Stimulated activated CD8-positive, alpha-beta memory T cell treated with anti-CD3 and anti-CD28 coated beads, Interleukin-15, amount 100 ng/mL, for 4 hours (primary cell): ENCODE measurements around the gene NEU3.
"Not testable (repeated sequence)": the region's sequence is repeated elsewhere in the genome, so short reads cannot be mapped to it uniquely, and the experiment has no call there.

Source experiments
- DNase-seq, 2 donors: peaks; one replicate each; pipeline ENCODE4 v3.0.0-alpha.2; 2020; ENCODE audit warnings: low read depth in 2 of 2

The NEU3 gene

GRCh38 chr11:74988541-74989259 is at the start of gene NEU3:
TSS of gene NEU3 (plus strand) at chr11:74988933. CDS start at chr11:74989061, 128 bp downstream.
- peak; percentile 77 to 80 for DNase-seq

GRCh38 chr11:74941492-74941891 is 47.2 kb upstream of the NEU3 start:
- DNase-seq: no peak

DNA sequence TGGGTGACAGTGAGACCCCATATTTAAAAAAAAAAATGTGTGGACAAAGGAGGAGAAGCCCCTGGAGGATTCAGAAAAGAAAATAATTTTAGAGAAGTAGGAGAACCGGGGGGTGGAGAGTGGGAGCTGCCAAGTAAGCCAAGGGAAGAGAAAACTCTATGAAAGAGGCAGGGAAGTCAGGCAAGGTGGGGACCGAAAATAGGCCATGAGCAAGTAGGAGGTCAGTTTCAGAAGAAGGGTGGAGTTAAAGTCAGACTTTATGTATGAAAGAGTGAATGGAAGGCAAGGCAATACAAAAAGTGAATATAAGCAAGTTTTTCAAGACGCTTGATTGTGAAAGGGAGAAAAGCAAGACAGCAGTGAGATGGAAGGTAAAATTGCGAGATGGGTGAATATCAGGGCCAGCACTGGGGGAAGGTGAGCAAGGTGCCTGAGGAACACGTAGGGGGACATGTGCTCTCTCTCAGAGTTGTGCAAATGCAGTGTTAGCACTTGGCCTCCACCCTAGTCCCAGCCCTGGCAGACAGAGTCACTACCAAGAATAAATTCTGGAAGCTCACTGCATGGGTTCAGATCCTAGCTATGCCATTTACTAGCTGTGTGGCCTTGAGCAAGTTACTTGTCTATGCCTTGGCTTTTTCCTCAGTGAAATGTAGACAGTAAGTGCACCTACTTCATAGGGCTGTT is 46.5 kb upstream of the NEU3 start:
- DNase-seq: no peak

- no peak for DNase-seq
Measured at GRCh38 chr11:74948546-74948897, 40.2 kb upstream of the NEU3 start.

DNA sequence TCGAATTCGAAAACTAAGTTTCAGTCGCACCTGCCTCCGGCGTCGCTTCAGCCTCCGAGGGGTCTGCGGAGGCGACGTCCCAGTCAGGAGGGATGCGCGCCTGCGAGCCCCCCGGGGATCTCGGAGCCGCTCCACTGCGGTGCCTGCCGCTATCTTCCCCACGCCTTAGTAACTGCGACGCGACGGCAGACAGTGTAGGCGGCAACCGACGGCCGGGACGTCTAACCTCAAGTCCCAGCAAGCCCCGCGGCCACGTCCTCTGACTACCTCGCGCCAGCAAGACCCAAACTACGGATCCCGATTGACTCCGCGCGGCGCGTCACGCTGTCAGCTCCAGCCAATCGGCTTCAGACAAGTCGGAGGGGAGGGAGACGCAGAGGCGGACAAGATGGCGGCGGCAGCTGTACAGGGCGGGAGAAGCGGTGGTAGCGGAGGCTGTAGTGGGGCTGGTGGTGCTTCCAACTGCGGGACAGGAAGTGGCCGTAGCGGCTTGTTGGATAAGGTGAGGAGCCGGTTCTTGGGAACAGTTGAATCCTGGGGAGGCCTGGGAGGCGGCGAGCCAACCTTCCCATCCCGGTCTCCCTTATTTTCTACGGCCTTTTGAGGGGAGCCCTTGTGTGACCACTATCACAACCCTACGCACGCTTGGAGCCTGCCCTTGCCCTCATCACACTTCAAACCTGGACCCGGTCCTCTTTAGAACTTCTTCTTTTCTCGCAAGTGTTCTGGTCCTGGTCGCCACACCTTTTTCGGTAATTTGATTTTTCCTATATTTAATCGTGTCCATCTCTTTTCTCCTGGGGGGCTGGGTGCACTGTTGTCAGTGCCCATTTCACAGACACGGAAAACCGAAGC is 39.6 kb upstream of the NEU3 start, which contains the start of the genes SPCS2 and XRRA1:
TSS of gene SPCS2 (plus strand) at position 369 of the 855 bp plus-strand sequence. CDS start at position 389, 20 bp downstream.
TSS of gene XRRA1 (minus strand) at position 194 of the 855 bp plus-strand sequence. CDS start 8,213 bp downstream, outside the sequence.
- peak; percentile 96 to 98 for DNase-seq

DNA sequence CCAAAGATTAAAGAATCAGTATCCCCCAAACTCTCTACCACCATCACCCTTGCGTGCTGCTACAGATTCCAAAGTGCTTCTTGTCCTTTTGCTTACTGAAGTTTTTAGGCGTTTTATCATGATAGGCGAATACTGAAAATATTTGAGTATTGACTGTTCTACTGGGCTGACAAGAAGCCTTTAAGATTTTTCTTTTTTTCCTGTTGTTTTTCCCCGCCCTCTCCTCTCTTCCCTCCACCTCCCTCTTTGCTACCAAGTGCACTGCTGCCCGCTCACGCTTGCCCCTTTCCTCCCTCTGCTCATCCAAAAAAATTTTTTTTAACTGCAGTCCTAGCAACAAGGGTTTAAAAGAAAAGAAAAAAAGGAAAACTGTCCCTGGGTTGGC is 39.0 kb upstream of the NEU3 start:
- no peak for DNase-seq

DNA sequence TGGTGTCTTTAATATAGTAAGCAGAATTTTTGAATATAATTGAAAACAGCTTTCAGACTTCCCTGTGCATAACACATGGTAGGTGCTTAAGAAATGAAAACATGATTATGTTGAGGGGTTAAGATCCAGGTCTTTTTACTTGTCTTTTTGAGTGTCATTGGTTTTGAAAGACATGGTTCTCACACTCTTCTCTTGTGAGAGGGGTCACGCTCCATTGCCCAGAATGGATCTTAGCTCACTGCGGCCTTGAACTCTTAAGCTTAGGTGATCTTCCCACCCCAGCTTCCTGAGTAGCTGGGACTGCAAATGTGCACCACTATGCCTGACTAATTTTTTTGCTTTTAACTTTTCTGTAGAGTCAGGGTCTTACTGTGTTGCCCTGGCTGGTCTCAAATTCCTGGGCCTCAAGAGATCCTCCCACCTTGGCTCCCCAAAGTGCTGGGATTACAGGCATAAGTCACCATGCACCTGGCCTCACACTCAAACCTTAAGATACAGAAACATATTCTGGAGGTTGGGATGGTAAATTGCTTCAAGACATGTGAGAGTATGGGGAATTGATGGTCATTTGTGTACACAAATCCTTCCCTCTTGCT is 38.3 kb upstream of the NEU3 start:
- DNase-seq: no peak

GRCh38 chr11:74951226-74951625 is 37.5 kb upstream of the NEU3 start:
- no peak for DNase-seq

GRCh38 chr11:74952752-74953151 is 36.0 kb upstream of the NEU3 start:
- no peak for DNase-seq

DNA sequence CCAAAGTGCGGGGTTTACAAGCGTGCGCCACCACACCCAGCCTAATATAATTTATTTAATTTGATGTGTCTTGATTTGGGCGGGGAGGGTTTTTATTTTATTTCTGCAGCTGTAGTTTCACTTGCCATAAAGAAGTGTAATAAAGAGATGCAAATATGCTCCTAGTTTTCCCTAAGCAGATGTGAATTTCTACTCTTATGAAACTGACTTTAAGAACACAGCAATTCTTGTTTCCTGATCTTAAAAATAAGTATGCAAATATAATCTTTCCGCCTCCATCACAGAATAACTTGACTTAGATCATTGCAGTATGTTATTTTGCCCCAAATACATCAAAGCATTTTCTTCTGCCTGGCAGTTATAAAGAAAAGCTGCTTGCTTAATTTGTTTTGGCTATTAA is 35.3 kb upstream of the NEU3 start:
- DNase-seq: no peak

DNA sequence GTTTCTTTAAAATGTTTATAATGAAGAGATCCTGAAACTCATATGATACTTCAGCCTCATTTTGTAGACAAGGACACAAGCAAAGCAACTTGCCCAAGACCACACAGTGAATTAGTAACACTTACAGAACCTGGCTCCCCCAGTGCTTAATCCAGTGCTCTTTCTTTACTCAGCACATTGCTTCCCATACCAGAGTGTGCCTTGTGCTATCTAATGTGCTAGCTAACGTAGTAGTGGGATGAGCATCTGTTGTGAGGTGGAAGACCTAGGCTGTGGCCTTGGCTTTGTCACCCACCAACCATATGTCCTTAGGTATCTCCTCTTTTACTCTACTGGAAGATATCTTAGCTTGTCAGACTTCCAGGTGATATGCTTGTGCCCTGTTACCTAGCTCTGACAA is 34.5 kb upstream of the NEU3 start:
- DNase-seq: no peak

- no peak for DNase-seq
Measured at GRCh38 chr11:74956397-74957015, 32.2 kb upstream of the NEU3 start.

- DNase-seq: no peak
Measured at GRCh38 chr11:74957937-74958629, 30.6 kb upstream of the NEU3 start.

- DNase-seq: not testable (repeated sequence)
Measured at GRCh38 chr11:74960128-74960527, 28.6 kb upstream of the NEU3 start.

DNA sequence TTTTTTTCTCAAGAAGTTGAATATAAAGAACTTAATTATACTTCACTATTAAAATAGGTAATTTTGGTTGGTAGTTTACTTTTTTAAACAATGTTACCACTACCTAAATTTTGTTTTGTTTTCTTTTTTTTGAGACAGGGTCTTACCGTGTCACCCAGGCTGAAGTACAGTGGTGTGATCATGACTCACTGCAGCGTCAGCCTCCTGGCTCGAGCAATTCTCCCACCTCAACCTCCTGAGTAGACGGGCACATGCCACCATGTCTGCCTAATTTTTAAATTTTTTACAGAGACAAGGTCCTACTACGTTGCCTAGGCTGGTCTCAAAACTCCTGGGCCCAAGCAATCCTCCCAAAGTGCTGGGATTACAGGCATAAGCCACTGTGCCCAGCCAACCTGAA is 22.1 kb upstream of the NEU3 start:
- no peak for DNase-seq

DNA sequence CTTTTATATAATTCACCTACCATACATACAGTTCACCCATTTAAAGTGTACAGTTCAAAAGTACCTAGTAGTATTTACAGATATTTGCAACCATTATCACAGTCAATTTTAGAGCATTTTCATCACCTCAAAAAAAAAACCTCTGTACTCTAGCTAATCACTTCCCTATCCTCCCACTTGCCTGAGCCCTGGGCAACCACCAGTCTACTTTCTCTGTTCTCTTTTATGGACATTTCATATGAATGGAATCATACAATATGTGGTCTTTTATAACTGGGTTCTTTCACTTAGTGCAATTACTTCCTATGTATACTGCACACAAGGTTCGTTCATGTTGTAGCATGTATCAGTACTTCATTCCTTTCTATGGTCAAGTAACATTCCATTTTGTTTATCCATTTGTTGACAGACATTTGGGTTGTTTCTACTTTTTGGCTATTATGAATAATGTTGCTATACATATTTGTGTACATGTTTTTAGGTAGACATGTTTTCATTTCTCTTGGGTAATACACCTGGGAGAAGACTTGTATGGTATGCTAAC is 17.8 kb upstream of the NEU3 start:
- no peak for DNase-seq

DNA sequence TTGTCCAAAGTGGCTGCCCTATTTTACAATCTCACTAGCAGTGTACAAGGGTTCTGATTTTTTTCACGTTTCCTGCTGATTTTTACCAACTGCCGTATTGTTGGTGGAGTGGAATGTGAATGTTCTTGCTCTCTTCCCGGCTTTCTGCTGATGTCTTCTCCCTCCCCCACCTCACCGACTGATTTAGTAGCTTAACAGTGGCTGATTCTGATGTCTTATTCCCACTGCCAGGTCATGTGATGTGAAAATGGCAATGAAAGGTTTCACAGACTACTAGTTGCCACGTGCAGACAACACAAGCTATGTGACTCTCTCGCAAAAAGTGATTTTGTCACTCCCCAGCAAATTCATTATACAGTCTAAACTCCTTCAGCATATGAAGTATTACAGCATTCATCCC is 17.3 kb upstream of the NEU3 start:
- DNase-seq: no peak

DNA sequence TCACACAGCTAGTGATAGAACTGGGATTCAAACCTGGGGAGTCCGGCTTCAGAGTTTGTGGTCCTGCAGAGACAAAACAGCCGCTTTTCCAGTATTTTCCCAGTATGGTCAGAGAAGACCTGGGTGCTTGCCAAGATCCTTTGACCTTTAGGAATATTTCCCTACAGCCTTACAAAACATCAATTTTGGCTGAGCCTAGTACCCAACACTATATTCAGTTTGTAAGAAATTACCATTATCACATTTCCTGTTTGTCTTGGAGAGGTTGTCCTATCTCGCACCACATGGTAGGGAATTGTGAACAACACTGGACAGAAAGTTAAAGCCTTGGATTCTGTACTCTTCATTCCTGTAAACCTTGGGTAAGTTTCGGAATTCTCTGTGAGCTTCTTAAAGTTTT is 10.7 kb upstream of the NEU3 start:
- no peak for DNase-seq

DNA sequence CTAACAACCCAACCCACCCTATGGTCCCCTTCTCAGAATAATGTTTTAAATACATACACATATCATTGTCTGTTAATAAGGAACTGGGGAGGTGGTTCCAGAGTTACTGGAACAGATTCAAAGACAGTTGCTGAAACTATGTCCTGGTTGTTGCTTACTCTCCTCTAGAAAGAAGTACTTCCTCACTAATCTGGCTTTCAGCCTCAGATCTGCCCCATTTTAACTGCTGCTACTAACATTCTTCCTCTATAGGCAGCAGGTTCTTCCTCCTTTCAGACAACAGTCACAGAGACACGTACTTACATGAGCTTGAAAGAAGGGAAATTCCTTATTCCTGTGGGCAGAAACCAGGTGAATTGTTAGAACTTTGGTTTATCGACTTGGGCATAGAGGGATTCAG is 8.1 kb upstream of the NEU3 start:
- DNase-seq: no peak

DNA sequence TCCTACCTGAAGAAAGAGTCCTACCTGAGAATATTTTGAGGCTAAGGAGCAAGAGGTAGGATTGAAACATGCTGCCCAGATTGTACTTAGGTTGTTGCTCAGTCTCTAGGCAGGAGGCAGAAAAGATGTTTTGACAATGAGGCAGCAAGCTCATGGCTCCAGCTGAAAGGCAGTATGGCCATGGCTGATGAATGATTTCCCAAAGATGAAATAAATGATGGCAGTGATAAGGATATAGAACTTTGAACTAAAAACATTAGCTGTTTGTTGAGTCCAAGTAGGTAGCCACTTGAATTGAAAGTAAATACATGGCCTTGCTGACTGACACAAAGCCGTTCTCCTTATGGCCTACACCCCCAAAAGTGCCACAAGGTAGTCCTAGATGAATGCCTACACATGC is 6.8 kb upstream of the NEU3 start:
- DNase-seq: no peak

- DNase-seq: no peak
Measured at GRCh38 chr11:74984070-74984469, 4.7 kb upstream of the NEU3 start.
